OCI-LY7 (cell line): Measurements from ENCODE around the gene ACSL6. TPM values are rescaled to one million over a fixed set of nuclear protein-coding genes. Genes with fewer than 3 reads are reported as not detected.

ENCODE experiments used
- BruUV-seq: library from RNA; stranded (reverse); fragments of 400-500 nt; replicated peaks from 2 replicates; lab custom pipeline; 2021; lab: Mats Ljungman, UMichigan
- CTCF ChIA-PET: fragments of 300-600 bp; sonication (Branson Sonifier 250); formaldehyde crosslinking; loops from one replicate; lab custom pipeline; 2022; ENCODE audit warnings: antibody characterized with exemption; ENCODE audit not compliant: unreplicated experiment; lab: Charles Lee
- POLR2A ChIA-PET: fragments of 300-600 bp; sonication (Branson Sonifier 250); formaldehyde crosslinking; loops from one replicate; lab custom pipeline; 2022; ENCODE audit warnings: antibody characterized with exemption; lab: Charles Lee
- DNase-seq: peaks from one replicate; pipeline ENCODE4 v3.0.0-alpha.2; 2015; ENCODE audit warnings: low spot score
- H2AFZ ChIP-seq: fragments of 200-600 bp; sonication (generic), shearing (Covaris generic); 2 replicates; pipeline ENCODE4 v1.6.1; 2014; ENCODE audit warnings: mild to moderate bottlenecking, antibody characterized with exemption, low read length, moderate library complexity
- H3K27ac ChIP-seq: fragments of 200-600 bp; sonication (generic); 2 replicates; pipeline ENCODE4 v1.5.1; 2014; ENCODE audit warnings: mixed run types, low read depth, mild to moderate bottlenecking, moderate library complexity, low read length, inconsistent platforms; ENCODE audit not compliant: poor library complexity, severe bottlenecking
- H3K36me3 ChIP-seq: fragments of 200-600 bp; sonication (generic); 2 replicates; pipeline ENCODE4 v1.6.1; 2014; ENCODE audit warnings: mild to moderate bottlenecking, antibody characterized with exemption, low read length, moderate library complexity, mixed read lengths; ENCODE audit not compliant: insufficient read depth
- H3K4me1 ChIP-seq: fragments of 200-600 bp; sonication (generic); 2 replicates; pipeline ENCODE4 v1.5.1; 2014; ENCODE audit warnings: mild to moderate bottlenecking, low read length; ENCODE audit not compliant: insufficient read depth, poor library complexity, severe bottlenecking
- H3K4me2 ChIP-seq: fragments of 200-600 bp; sonication (generic); 2 replicates; pipeline ENCODE4 v1.6.1; 2014; ENCODE audit warnings: mild to moderate bottlenecking, low read length
- H3K4me3 ChIP-seq: fragments of 200-600 bp; sonication (generic); 2 replicates; pipeline ENCODE4 v1.5.1; 2014; ENCODE audit warnings: mild to moderate bottlenecking, low read depth, low read length; ENCODE audit not compliant: poor library complexity, severe bottlenecking
- H3K79me2 ChIP-seq: fragments of 200-600 bp; sonication (generic); 2 replicates; pipeline ENCODE4 v1.6.1; 2016; ENCODE audit warnings: low read depth, mild to moderate bottlenecking, low read length, moderate library complexity, mixed read lengths; ENCODE audit not compliant: insufficient read depth
- H3K9me2 ChIP-seq: fragments of 200-600 bp; sonication (generic); 2 replicates; pipeline ENCODE4 v1.6.1; 2016; ENCODE audit warnings: mild to moderate bottlenecking, low read length, mixed read lengths; ENCODE audit not compliant: insufficient read depth
- H3K9me3 ChIP-seq: fragments of 200-600 bp; sonication (generic); 2 replicates; pipeline ENCODE4 v1.6.1; 2014; ENCODE audit warnings: mild to moderate bottlenecking, mixed run types, low read length, mixed read lengths
- H4K20me1 ChIP-seq: fragments of 200-600 bp; sonication (generic); 2 replicates; pipeline ENCODE4 v1.6.1; 2014; ENCODE audit warnings: mild to moderate bottlenecking, antibody characterized with exemption, low read length, moderate library complexity, mixed read lengths; ENCODE audit not compliant: insufficient read depth
- EZH2phosphoT487 ChIP-seq: fragments of 200-600 bp; sonication (generic); IDR thresholded peaks from 2 replicates; pipeline ENCODE4 v1.6.1; 2018; ENCODE audit warnings: low read depth, borderline replicate concordance, mild to moderate bottlenecking, mixed run types, antibody characterized with exemption, low read length, moderate library complexity, mixed read lengths
- intact Hi-C: fragments of 100-400 bp; cut with micrococcal nuclease; formaldehyde crosslinking; loops from one replicate; pipeline ENCODE4 v1.10.0; 2022; ENCODE audit not compliant: unreplicated experiment
- total RNA-seq, 2 experiments: library from RNA; depleted of rRNA in 1 of 2; stranded (reverse); fragments of >200 nt in 1 of 2; shearing (Covaris generic) in 1 of 2; gene quantifications; 2 replicates each; pipeline ENCODE4 v1.2.3, GENCODE V29; 2014 to 2022
- TF ChIP-seq, protein P1 (sequence below): fragments of 200-600 bp; sonication (generic); conservative IDR thresholded peaks from 2 replicates; pipeline ENCODE4 v1.5.1; 2014; ENCODE audit warnings: mild to moderate bottlenecking, antibody characterized with exemption, low read length, moderate library complexity, mixed read lengths

The ACSL6 gene
- total RNA-seq, 2 experiments from 2014 or later = not detected

DNA sequence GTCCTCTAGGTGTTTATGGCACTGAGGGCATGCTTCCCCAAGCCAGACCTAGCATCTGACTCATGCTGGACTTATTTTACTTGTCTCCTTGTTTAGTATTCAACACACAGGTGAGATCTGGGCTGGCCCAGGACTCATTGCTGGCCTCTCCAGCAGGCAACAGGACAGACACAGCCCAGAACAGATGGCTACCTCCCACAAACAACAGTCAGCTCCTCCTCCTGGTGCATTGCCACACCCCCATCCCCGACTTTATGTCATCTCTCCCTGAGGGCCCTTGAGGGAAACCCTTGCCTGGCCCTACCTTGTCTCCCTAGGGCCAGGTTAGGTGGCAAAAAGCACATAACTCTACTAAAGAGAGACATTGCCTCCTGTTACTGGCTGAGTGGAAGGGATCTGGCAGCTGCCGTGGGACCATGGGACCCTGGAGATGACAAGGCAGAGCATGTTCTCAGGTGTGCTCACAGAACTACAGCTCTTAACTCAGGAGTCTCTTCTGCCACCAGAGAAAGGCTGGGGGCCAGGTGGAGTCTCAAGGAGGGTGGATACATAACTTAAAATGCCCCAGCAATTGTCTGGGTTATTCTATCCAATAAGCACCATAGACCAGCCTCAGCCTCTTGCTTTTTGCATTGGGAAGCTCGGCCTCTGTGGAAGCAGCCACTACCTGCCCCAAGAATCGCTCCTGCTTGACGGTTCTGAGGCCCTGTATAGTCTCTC, 2.3 kb downstream of the ACSL6 start:
- ChIA-PET POLR2A (no interaction called here), CTCF (no interaction called here)
- no peak overlapping the region for H3K27ac ChIP-seq
- no peak for DNase-seq
- H3K9me3 ChIP-seq = no peaks in the 10 kb centered on the region
- no peaks in the 10 kb centered on the region for H3K79me2 ChIP-seq
- no TSS peak for BruUV-seq
- no peaks in the 10 kb centered on the region for H4K20me1 ChIP-seq
- TF ChIP-seq, protein P1, sequence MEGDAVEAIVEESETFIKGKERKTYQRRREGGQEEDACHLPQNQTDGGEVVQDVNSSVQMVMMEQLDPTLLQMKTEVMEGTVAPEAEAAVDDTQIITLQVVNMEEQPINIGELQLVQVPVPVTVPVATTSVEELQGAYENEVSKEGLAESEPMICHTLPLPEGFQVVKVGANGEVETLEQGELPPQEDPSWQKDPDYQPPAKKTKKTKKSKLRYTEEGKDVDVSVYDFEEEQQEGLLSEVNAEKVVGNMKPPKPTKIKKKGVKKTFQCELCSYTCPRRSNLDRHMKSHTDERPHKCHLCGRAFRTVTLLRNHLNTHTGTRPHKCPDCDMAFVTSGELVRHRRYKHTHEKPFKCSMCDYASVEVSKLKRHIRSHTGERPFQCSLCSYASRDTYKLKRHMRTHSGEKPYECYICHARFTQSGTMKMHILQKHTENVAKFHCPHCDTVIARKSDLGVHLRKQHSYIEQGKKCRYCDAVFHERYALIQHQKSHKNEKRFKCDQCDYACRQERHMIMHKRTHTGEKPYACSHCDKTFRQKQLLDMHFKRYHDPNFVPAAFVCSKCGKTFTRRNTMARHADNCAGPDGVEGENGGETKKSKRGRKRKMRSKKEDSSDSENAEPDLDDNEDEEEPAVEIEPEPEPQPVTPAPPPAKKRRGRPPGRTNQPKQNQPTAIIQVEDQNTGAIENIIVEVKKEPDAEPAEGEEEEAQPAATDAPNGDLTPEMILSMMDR = no peak
- no peak for TF ChIP-seq EZH2phosphoT487
- no peak overlapping the region for H3K4me2 ChIP-seq
- H3K4me1 ChIP-seq = no peaks in the 10 kb centered on the region
- no peak overlapping the region for H3K4me3 ChIP-seq
- intact Hi-C loops = loop anchor here (1.0 to 5.0 kb wide), 2 partner anchors 420 to 592 kb away; no protein-coding TSS in a partner anchor
- H3K9me2 ChIP-seq = no peaks in the 10 kb centered on the region
- no peak overlapping the region for H2AFZ ChIP-seq
- H3K36me3 ChIP-seq = no peaks in the 10 kb centered on the region

DNA sequence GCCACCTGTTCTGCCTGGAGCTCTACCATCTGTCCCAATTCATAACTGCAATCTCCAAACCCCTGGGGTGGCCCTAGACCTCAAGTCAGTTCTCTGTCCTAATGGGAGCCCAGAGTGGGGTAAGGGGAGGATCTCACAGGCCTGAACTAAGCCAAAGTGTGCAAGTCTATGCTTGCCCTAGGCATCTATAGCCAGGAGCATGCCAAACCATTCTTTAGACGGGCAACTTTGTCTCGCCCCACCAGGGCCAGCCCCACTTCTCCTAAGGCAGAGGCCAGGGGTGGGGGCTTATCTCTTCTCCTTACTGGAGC, 3.3 kb downstream of the ACSL6 start:
- no peaks in the 10 kb centered on the region for H3K9me2 ChIP-seq
- no peaks in the 10 kb centered on the region for H3K79me2 ChIP-seq
- ChIA-PET CTCF (interaction anchor here (1.4 kb wide), 1 partner anchor 418 kb away, joined by 8 read pairs; no protein-coding TSS in a partner anchor), POLR2A (no interaction called here)
- no peak overlapping the region for H3K27ac ChIP-seq
- DNase-seq = no peak
- no peak overlapping the region for H3K4me3 ChIP-seq
- H4K20me1 ChIP-seq = no peaks in the 10 kb centered on the region
- no peaks in the 10 kb centered on the region for H3K36me3 ChIP-seq
- H3K4me2 ChIP-seq = no peak overlapping the region
- TF ChIP-seq EZH2phosphoT487 = no peak
- TF ChIP-seq, protein P1 = peak; percentile 41; the same call in 1 of the 2 replicates
- H2AFZ ChIP-seq = no peak overlapping the region
- H3K4me1 ChIP-seq = no peaks in the 10 kb centered on the region
- no TSS peak for BruUV-seq
- intact Hi-C loops = loop anchor here (1.0 to 5.0 kb wide), 2 partner anchors 419 to 591 kb away; no protein-coding TSS in a partner anchor
- H3K9me3 ChIP-seq = no peaks in the 10 kb centered on the region
